Measurements from ENCODE around the gene NDUFAF2. TPM values are rescaled to one million over a fixed set of nuclear protein-coding genes. Genes with fewer than 3 reads are reported as not detected.
"Not testable (repeated sequence)": the region's sequence is repeated elsewhere in the genome, so short reads cannot be mapped to it uniquely, and the experiment has no call there.

Gene NDUFAF2
- total RNA-seq, 4 donors from 2014 or later = 44.0 to 56.3 (median 45.9) TPM

DNA sequence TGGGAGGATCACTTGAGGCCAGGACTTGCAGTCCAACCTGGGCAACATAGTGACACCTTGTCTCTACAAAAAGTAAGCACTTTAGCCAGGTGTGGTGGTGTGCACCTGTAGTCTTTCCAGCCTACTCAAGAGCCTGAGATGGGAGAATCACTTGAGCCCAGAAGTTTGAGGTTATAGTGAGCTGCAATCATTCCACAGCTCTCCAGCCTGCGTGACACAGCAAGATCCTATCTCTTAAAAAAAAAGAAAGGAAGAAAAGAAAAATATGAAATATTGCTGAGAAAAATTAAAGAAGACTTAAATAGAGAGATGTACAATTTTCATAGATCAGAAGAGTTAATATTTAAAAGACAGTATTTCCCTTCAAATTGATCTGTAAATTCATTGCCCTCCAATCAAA is 140.9 kb downstream of the NDUFAF2 start:
- WGBS, 2 donors (ENCODE audit: low coverage in 1 of 2) = 100% methylated on average over 1 of the region's 1 CpG

GRCh38 chr5:61087921-61088320 is 142.9 kb downstream of the NDUFAF2 start:
- Histone ChIP-seq H3K36me3 (no peaks in the 10 kb centered on the region), H3K27ac (no peak overlapping the region), H3K4me1 (no peaks in the 10 kb centered on the region), H3K4me3 (no peak overlapping the region), H3K27me3 (no peaks in the 10 kb centered on the region), H3K9me3 (peaks cover 0 to 8% (median 0%) of the 10 kb centered on the region in 3 donors)
- WGBS, 2 donors (ENCODE audit: low coverage in 1 of 2) = 70% methylated on average over 2 of the region's 2 CpGs; no CpG with 5 or more reads in 1 of the 2 donors
- TF ChIP-seq POLR2A (IDR thresholded peaks at IDR 0.05) = no peak
- no peak for TF ChIP-seq CTCF (IDR thresholded peaks at IDR 0.05)
- no peak for TF ChIP-seq POLR2AphosphoS5 (IDR thresholded peaks at IDR 0.05)
- TF ChIP-seq EP300 (IDR thresholded peaks at IDR 0.05) = no peak
- ATAC-seq = no peak

More for the DNA sequence above, 140.9 kb downstream of the NDUFAF2 start:
- no peak for TF ChIP-seq EP300 (IDR thresholded peaks at IDR 0.05)
- TF ChIP-seq POLR2A (IDR thresholded peaks at IDR 0.05) = no peak
- no peak for TF ChIP-seq POLR2AphosphoS5 (IDR thresholded peaks at IDR 0.05)
- no peak for TF ChIP-seq CTCF (IDR thresholded peaks at IDR 0.05)
- Histone ChIP-seq H3K27ac (no peak overlapping the region), H3K9me3 (no peaks in the 10 kb centered on the region), H3K4me1 (no peaks in the 10 kb centered on the region), H3K4me3 (no peak overlapping the region), H3K36me3 (no peaks in the 10 kb centered on the region), H3K27me3 (no peaks in the 10 kb centered on the region)
- ATAC-seq = no peak

GRCh38 chr5:61089351-61089750 is 144.3 kb downstream of the NDUFAF2 start:
- no peaks in the 10 kb centered on the region for H3K27me3 ChIP-seq
- no peak for TF ChIP-seq POLR2AphosphoS5 (IDR thresholded peaks at IDR 0.05)
- TF ChIP-seq EP300 (IDR thresholded peaks at IDR 0.05) = no peak
- no peak for TF ChIP-seq CTCF (IDR thresholded peaks at IDR 0.05)
- TF ChIP-seq POLR2A (IDR thresholded peaks at IDR 0.05) = no peak
- no peak overlapping the region for H3K4me3 ChIP-seq
- H3K36me3 ChIP-seq = no peaks in the 10 kb centered on the region
- 36 to 56% methylated on average over 2 of the region's 2 CpGs for WGBS, 2 donors (ENCODE audit: low coverage in 1 of 2)
- H3K27ac ChIP-seq = no peak overlapping the region
- peaks cover 0 to 8% (median 0%) of the 10 kb centered on the region in 3 donors for H3K9me3 ChIP-seq
- H3K4me1 ChIP-seq = no peaks in the 10 kb centered on the region
- no peak for ATAC-seq

DNA sequence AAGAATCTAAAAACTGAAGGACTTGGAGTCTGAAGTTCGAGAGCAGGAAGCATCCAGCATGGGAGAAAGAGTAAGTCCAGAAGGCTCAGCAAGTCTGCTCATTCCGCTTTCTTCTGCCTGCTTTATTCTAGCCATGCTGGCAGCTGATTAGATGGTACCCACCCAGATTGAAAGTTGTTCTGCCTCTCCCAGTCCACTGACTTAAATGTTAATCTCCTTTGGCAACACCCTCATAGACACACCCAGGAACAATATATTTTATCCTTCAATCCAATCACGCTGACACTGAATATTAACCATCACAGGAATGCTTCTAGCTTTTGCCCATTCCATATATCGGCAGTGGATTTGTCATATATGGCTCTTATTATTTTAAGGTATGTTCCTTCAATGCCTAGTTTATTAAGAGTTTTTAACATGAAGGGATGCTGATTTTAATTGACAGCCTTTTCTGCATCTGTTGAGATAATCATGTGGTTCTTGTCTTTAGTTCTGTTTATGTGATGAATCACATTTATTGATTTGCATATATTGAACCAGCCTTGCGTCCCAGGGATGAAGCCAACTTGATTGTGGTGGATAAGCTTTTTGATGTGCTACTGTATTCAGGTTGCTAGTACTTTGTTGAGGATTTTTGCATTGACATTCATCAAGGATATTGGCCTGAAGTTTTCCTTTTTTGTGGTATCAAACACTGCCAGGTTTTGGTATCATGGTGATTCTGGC is 148.2 kb downstream of the NDUFAF2 start:
- WGBS, 2 donors (ENCODE audit: low coverage in 1 of 2) = 92 to 94% methylated on average over 5 of the region's 5 CpGs
- not testable (repeated sequence) for H3K4me1 ChIP-seq, H3K27ac ChIP-seq, H3K27me3 ChIP-seq, ATAC-seq, H3K4me3 ChIP-seq, H3K36me3 ChIP-seq, H3K9me3 ChIP-seq

GRCh38 chr5:61097465-61097864 is 152.5 kb downstream of the NDUFAF2 start:
- H3K9me3 ChIP-seq = no peaks in the 10 kb centered on the region
- TF ChIP-seq EP300 (IDR thresholded peaks at IDR 0.05) = no peak
- no peak for TF ChIP-seq POLR2A (IDR thresholded peaks at IDR 0.05)
- no peak for TF ChIP-seq CTCF (IDR thresholded peaks at IDR 0.05)
- TF ChIP-seq POLR2AphosphoS5 (IDR thresholded peaks at IDR 0.05) = no peak
- WGBS, 2 donors (ENCODE audit: low coverage in 1 of 2) = 100% methylated on average over 2 of the region's 2 CpGs
- H3K36me3 ChIP-seq = peaks cover 0 to 13% of the 10 kb centered on the region in 2 donors
- no peaks in the 10 kb centered on the region for H3K4me1 ChIP-seq
- ATAC-seq = no peak
- no peak overlapping the region for H3K27ac ChIP-seq
- H3K27me3 ChIP-seq = no peaks in the 10 kb centered on the region
- no peak overlapping the region for H3K4me3 ChIP-seq

Data from gastroesophageal sphincter (tissue), 4 donors.